SK-N-SH treated with all-trans-retinoic acid at 6 μM for 48 hours (cell line): ENCODE measurements around the gene VANGL1.

ENCODE experiments used
- ATAC-seq: fragments of 200-7000 bp; cut with Tn5 transposase; 3 replicates; pipeline ENCODE4 v1.9.1; 2020; ENCODE audit warnings: mild to moderate bottlenecking, moderate library complexity
- ARNTL ChIP-seq: fragments of 450-650 bp; formaldehyde crosslinking; IDR thresholded peaks from 2 replicates; pipeline ENCODE4 v1.5.0; 2020; ENCODE audit warnings: low read depth, mild to moderate bottlenecking, moderate library complexity, borderline replicate concordance
- BACH2 ChIP-seq: fragments of 250-450 bp; sonication (Bioruptor Pico); IDR thresholded peaks from 2 replicates; pipeline ENCODE4 v1.9.0; 2021; ENCODE audit warnings: mild to moderate bottlenecking, borderline replicate concordance
- CSDC2 ChIP-seq: fragments of 250-450 bp; sonication (Bioruptor Pico); IDR thresholded peaks from 2 replicates; pipeline ENCODE4 v1.5.0; 2020; ENCODE audit warnings: mild to moderate bottlenecking, moderate library complexity
- ESRRG ChIP-seq: fragments of 250-450 bp; sonication (Bioruptor Pico); IDR thresholded peaks from 2 replicates; pipeline ENCODE4 v1.6.1; 2021; ENCODE audit warnings: mild to moderate bottlenecking
- GLIS3 ChIP-seq: fragments of 250-450 bp; sonication (Bioruptor Pico); IDR thresholded peaks from 2 replicates; pipeline ENCODE4 v1.5.0; 2020; ENCODE audit warnings: mild to moderate bottlenecking, moderate library complexity
- ISL1 ChIP-seq: fragments of 250-450 bp; sonication (Bioruptor Pico); IDR thresholded peaks from 2 replicates; pipeline ENCODE4 v2.1.2; 2022; ENCODE audit warnings: mild to moderate bottlenecking, moderate library complexity
- OSR1 ChIP-seq: fragments of 250-450 bp; sonication (Bioruptor Pico); IDR thresholded peaks from 2 replicates; pipeline ENCODE4 v1.8.0; 2022; ENCODE audit warnings: moderate library complexity, mild to moderate bottlenecking, inconsistent platforms
- PPARA ChIP-seq: fragments of 250-450 bp; sonication (Bioruptor Pico); IDR thresholded peaks from 2 replicates; pipeline ENCODE4 v1.5.0; 2020; ENCODE audit warnings: mild to moderate bottlenecking, borderline replicate concordance
- RARB ChIP-seq: fragments of 250-450 bp; sonication (Bioruptor Pico); IDR thresholded peaks from 2 replicates; pipeline ENCODE4 v1.8.0; 2021; ENCODE audit warnings: mild to moderate bottlenecking, moderate library complexity
- SNAI2 ChIP-seq: fragments of 250-450 bp; sonication (Bioruptor Pico); IDR thresholded peaks from 2 replicates; pipeline ENCODE4 v1.5.0; 2020; ENCODE audit warnings: mild to moderate bottlenecking, moderate library complexity
- TCF4 ChIP-seq: fragments of 250-450 bp; sonication (Bioruptor Pico); IDR thresholded peaks from 2 replicates; pipeline ENCODE4 v1.8.0; 2021; ENCODE audit warnings: mild to moderate bottlenecking, moderate library complexity, borderline replicate concordance
- TOX ChIP-seq: fragments of 250-450 bp; sonication (Bioruptor Pico); IDR thresholded peaks from 2 replicates; pipeline ENCODE4 v1.8.0; 2021; ENCODE audit warnings: mild to moderate bottlenecking, moderate library complexity, borderline replicate concordance
- ZC3H10 ChIP-seq: fragments of 250-450 bp; sonication (Bioruptor Pico); IDR thresholded peaks from 2 replicates; pipeline ENCODE4 v1.5.1; 2021; ENCODE audit warnings: mild to moderate bottlenecking, moderate library complexity
- ZFP3 ChIP-seq: fragments of 250-450 bp; sonication (Bioruptor Pico); IDR thresholded peaks from 2 replicates; pipeline ENCODE4 v1.5.0; 2020; ENCODE audit warnings: mild to moderate bottlenecking, moderate library complexity
- ZFP30 ChIP-seq: fragments of 450-650 bp; formaldehyde crosslinking; IDR thresholded peaks from 2 replicates; pipeline ENCODE4 v1.5.0; 2022; ENCODE audit warnings: mild to moderate bottlenecking, moderate library complexity
- ZNF70 ChIP-seq: fragments of 450-650 bp; formaldehyde crosslinking; IDR thresholded peaks from 2 replicates; pipeline ENCODE4 v1.5.0; 2020; ENCODE audit warnings: mild to moderate bottlenecking, moderate library complexity
- ZNF8 ChIP-seq: fragments of 450-650 bp; formaldehyde crosslinking; IDR thresholded peaks from 2 replicates; pipeline ENCODE4 v1.5.0; 2020; ENCODE audit warnings: mild to moderate bottlenecking, moderate library complexity
- TF ChIP-seq, protein P1 (sequence below): fragments of 250-450 bp; sonication (Bioruptor Pico); IDR thresholded peaks from 2 replicates; pipeline ENCODE4 v1.5.0; 2020; ENCODE audit warnings: mild to moderate bottlenecking, moderate library complexity
- TF ChIP-seq, protein P2 (sequence below): fragments of 250-450 bp; sonication (Bioruptor Pico); IDR thresholded peaks from 2 replicates; pipeline ENCODE4 v1.8.0; 2020; ENCODE audit warnings: mild to moderate bottlenecking, moderate library complexity, borderline replicate concordance
- TF ChIP-seq, protein P3 (sequence below): fragments of 250-450 bp; sonication (Bioruptor Pico); IDR thresholded peaks from 2 replicates; pipeline ENCODE4 v1.8.0; 2021; ENCODE audit warnings: low read depth, mild to moderate bottlenecking, moderate library complexity, borderline replicate concordance
- TF ChIP-seq, protein P4 (sequence below): fragments of 250-450 bp; sonication (Bioruptor Pico); IDR thresholded peaks from 2 replicates; pipeline ENCODE4 v1.5.1; 2020; ENCODE audit warnings: low read depth, mild to moderate bottlenecking, moderate library complexity

The VANGL1 gene

DNA sequence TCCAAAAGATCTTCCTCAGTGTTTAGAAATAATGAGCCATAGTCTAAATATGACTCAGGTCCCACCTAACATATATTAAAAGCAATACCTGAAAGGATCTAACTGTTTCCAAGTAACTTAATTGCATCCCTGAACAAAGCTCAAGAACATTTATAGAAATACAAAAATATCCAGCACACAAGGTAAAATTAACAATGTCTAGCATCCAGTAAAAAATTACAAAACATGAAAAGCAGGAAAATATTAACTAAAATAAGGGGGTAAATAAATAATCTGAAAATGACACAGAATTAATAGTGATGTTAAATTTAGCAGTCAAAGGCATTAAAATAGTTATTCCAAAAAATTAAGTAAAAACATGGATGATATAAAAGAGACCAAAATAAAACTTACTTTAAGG is 21.3 kb upstream of the VANGL1 start:
- no peak for ATAC-seq

DNA sequence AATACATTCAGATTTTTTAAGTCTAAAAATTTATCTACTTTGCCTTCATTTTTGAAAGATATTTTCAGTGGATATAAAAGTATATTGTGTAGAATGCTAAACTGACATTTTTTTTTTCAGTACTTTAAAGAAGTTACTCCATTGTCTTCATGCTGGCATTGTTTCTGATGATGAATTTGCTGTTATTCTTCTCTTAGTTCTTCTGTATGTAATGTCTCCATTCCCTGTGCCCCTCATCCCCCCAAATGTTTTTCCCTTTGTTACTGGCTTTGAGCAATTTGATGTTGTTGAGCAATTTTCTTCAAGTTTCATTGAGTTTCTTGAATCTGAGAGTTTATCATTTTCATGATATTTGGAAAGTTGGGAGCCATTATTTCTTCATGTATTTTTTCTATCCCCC is 20.8 kb upstream of the VANGL1 start:
- TF ChIP-seq ESRRG: no peak
- TF ChIP-seq TOX: no peak
- TF ChIP-seq TCF4 (CRISPR knock-in tag): no peak
- no peak for TF ChIP-seq OSR1 (CRISPR knock-in tag)
- no peak for TF ChIP-seq ZFP30 (CRISPR knock-in tag)
- TF ChIP-seq BACH2: no peak
- TF ChIP-seq RARB (CRISPR knock-in tag): no peak
- no peak for TF ChIP-seq ZNF8 (CRISPR knock-in tag)
- TF ChIP-seq, protein P1, sequence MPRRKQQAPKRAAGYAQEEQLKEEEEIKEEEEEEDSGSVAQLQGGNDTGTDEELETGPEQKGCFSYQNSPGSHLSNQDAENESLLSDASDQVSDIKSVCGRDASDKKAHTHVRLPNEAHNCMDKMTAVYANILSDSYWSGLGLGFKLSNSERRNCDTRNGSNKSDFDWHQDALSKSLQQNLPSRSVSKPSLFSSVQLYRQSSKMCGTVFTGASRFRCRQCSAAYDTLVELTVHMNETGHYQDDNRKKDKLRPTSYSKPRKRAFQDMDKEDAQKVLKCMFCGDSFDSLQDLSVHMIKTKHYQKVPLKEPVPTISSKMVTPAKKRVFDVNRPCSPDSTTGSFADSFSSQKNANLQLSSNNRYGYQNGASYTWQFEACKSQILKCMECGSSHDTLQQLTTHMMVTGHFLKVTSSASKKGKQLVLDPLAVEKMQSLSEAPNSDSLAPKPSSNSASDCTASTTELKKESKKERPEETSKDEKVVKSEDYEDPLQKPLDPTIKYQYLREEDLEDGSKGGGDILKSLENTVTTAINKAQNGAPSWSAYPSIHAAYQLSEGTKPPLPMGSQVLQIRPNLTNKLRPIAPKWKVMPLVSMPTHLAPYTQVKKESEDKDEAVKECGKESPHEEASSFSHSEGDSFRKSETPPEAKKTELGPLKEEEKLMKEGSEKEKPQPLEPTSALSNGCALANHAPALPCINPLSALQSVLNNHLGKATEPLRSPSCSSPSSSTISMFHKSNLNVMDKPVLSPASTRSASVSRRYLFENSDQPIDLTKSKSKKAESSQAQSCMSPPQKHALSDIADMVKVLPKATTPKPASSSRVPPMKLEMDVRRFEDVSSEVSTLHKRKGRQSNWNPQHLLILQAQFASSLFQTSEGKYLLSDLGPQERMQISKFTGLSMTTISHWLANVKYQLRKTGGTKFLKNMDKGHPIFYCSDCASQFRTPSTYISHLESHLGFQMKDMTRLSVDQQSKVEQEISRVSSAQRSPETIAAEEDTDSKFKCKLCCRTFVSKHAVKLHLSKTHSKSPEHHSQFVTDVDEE: no peak
- no peak for TF ChIP-seq ZFP3 (CRISPR knock-in tag)
- TF ChIP-seq ISL1: no peak
- TF ChIP-seq PPARA (CRISPR knock-in tag): no peak
- no peak for TF ChIP-seq ZNF70 (CRISPR knock-in tag)
- TF ChIP-seq, protein P2, sequence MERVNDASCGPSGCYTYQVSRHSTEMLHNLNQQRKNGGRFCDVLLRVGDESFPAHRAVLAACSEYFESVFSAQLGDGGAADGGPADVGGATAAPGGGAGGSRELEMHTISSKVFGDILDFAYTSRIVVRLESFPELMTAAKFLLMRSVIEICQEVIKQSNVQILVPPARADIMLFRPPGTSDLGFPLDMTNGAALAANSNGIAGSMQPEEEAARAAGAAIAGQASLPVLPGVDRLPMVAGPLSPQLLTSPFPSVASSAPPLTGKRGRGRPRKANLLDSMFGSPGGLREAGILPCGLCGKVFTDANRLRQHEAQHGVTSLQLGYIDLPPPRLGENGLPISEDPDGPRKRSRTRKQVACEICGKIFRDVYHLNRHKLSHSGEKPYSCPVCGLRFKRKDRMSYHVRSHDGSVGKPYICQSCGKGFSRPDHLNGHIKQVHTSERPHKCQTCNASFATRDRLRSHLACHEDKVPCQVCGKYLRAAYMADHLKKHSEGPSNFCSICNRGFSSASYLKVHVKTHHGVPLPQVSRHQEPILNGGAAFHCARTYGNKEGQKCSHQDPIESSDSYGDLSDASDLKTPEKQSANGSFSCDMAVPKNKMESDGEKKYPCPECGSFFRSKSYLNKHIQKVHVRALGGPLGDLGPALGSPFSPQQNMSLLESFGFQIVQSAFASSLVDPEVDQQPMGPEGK: no peak
- TF ChIP-seq ZC3H10 (CRISPR knock-in tag): no peak
- TF ChIP-seq GLIS3: no peak
- TF ChIP-seq, protein P3, sequence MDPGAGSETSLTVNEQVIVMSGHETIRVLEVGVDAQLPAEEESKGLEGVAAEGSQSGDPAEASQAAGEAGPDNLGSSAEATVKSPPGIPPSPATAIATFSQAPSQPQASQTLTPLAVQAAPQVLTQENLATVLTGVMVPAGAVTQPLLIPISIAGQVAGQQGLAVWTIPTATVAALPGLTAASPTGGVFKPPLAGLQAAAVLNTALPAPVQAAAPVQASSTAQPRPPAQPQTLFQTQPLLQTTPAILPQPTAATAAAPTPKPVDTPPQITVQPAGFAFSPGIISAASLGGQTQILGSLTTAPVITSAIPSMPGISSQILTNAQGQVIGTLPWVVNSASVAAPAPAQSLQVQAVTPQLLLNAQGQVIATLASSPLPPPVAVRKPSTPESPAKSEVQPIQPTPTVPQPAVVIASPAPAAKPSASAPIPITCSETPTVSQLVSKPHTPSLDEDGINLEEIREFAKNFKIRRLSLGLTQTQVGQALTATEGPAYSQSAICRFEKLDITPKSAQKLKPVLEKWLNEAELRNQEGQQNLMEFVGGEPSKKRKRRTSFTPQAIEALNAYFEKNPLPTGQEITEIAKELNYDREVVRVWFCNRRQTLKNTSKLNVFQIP: no peak
- no peak for TF ChIP-seq CSDC2
- TF ChIP-seq, protein P4, sequence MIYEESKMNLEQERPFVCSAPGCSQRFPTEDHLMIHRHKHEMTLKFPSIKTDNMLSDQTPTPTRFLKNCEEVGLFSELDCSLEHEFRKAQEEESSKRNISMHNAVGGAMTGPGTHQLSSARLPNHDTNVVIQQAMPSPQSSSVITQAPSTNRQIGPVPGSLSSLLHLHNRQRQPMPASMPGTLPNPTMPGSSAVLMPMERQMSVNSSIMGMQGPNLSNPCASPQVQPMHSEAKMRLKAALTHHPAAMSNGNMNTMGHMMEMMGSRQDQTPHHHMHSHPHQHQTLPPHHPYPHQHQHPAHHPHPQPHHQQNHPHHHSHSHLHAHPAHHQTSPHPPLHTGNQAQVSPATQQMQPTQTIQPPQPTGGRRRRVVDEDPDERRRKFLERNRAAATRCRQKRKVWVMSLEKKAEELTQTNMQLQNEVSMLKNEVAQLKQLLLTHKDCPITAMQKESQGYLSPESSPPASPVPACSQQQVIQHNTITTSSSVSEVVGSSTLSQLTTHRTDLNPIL (CRISPR knock-in tag): no peak
- no peak for ATAC-seq

More for the DNA sequence above, 21.3 kb upstream of the VANGL1 start:
- no peak for TF ChIP-seq ZFP30 (CRISPR knock-in tag)
- TF ChIP-seq PPARA (CRISPR knock-in tag): no peak
- no peak for TF ChIP-seq SNAI2 (CRISPR knock-in tag)
- no peak for TF ChIP-seq ARNTL (CRISPR knock-in tag)
- TF ChIP-seq OSR1 (CRISPR knock-in tag): no peak
- no peak for TF ChIP-seq BACH2

DNA sequence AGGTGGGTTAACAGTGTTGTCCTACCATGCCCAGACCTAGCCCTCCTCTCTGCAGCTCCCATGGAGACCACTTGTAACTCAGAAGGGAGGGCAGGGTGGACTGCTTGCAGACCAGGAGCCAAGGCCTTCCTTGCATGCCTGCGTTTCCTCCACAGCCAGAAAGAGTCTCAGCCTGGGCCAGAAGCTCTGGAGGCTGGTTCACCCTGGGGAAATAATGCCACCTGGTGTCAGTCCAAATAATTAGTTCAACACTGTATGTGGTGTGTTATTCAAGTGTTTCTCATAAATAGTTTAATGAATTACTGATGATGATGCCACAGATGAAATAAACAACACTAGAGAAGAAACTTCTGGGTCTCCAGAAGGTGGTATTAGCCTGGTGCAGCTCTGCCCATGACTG is 16.9 kb upstream of the VANGL1 start:
- no peak for TF ChIP-seq ZFP3 (CRISPR knock-in tag)
- no peak for TF ChIP-seq ZFP30 (CRISPR knock-in tag)
- no peak for TF ChIP-seq BACH2
- TF ChIP-seq TOX: no peak
- TF ChIP-seq, protein P2: no peak
- TF ChIP-seq RARB (CRISPR knock-in tag): no peak
- no peak for TF ChIP-seq TCF4 (CRISPR knock-in tag)
- TF ChIP-seq GLIS3: no peak
- TF ChIP-seq CSDC2: no peak
- TF ChIP-seq SNAI2 (CRISPR knock-in tag): no peak
- no peak for TF ChIP-seq ZNF8 (CRISPR knock-in tag)
- no peak for TF ChIP-seq ARNTL (CRISPR knock-in tag)
- TF ChIP-seq, protein P3: no peak
- no peak for TF ChIP-seq ZC3H10 (CRISPR knock-in tag)
- ATAC-seq: no peak
